GM18526 (cell line): ENCODE measurements around the gene CHCHD5.

Experiments used
- POLR2A ChIP-seq: IDR thresholded peaks from 3 replicates; pipeline ENCODE4 v1.6.1; 2011; ENCODE audit not compliant: insufficient read length; ENCODE audit errors: extremely low read depth

CHCHD5 gene

GRCh38 chr2:112584891-112585250 is 462 bp downstream of the CHCHD5 start:
- no peak for TF ChIP-seq POLR2A

- no peak for TF ChIP-seq POLR2A
These were observed 991 bp downstream of the CHCHD5 start for GRCh38 chr2:112585400-112585799.

- TF ChIP-seq POLR2A: no peak
These were observed 1.6 kb downstream of the CHCHD5 start for GRCh38 chr2:112585873-112586464.

- no peak for TF ChIP-seq POLR2A
These were observed 4.2 kb downstream of the CHCHD5 start for GRCh38 chr2:112588611-112589045.

GRCh38 chr2:112591413-112591812 is 7.0 kb downstream of the CHCHD5 start:
- TF ChIP-seq POLR2A: no peak

GRCh38 chr2:112593736-112594135 is 9.3 kb downstream of the CHCHD5 start:
- no peak for TF ChIP-seq POLR2A

- TF ChIP-seq POLR2A: no peak
These were observed 13.3 kb downstream of the CHCHD5 start for GRCh38 chr2:112597537-112598322.

GRCh38 chr2:112600634-112601033 is 16.2 kb downstream of the CHCHD5 start:
- no peak for TF ChIP-seq POLR2A

- TF ChIP-seq POLR2A: no peak
These were observed 17.3 kb downstream of the CHCHD5 start for GRCh38 chr2:112601754-112602153.

- no peak for TF ChIP-seq POLR2A
These were observed 18.5 kb downstream of the CHCHD5 start for GRCh38 chr2:112602917-112603316.

GRCh38 chr2:112603731-112604130 is 19.3 kb downstream of the CHCHD5 start:
- no peak for TF ChIP-seq POLR2A

GRCh38 chr2:112604952-112605351 is 20.5 kb downstream of the CHCHD5 start:
- no peak for TF ChIP-seq POLR2A

- no peak for TF ChIP-seq POLR2A
These were observed 21.5 kb downstream of the CHCHD5 start for GRCh38 chr2:112605926-112606325.

GRCh38 chr2:112606547-112606946 is 22.1 kb downstream of the CHCHD5 start:
- TF ChIP-seq POLR2A: no peak

- no peak for TF ChIP-seq POLR2A
These were observed 23.4 kb downstream of the CHCHD5 start for GRCh38 chr2:112607680-112608438.
